Measurements from ENCODE around the gene RNASEH2C. TPM values are rescaled to one million over a fixed set of nuclear protein-coding genes. Genes with fewer than 3 reads are reported as not detected.
A peak's percentile ranks its signal among the peaks of the same experiment; 100 is the strongest.
"Not testable (repeated sequence)": the region's sequence is repeated elsewhere in the genome, so short reads cannot be mapped to it uniquely, and the experiment has no call there.

RNASEH2C gene
- total RNA-seq, 2 experiments from 2014 or later: 101 to 109 TPM

DNA sequence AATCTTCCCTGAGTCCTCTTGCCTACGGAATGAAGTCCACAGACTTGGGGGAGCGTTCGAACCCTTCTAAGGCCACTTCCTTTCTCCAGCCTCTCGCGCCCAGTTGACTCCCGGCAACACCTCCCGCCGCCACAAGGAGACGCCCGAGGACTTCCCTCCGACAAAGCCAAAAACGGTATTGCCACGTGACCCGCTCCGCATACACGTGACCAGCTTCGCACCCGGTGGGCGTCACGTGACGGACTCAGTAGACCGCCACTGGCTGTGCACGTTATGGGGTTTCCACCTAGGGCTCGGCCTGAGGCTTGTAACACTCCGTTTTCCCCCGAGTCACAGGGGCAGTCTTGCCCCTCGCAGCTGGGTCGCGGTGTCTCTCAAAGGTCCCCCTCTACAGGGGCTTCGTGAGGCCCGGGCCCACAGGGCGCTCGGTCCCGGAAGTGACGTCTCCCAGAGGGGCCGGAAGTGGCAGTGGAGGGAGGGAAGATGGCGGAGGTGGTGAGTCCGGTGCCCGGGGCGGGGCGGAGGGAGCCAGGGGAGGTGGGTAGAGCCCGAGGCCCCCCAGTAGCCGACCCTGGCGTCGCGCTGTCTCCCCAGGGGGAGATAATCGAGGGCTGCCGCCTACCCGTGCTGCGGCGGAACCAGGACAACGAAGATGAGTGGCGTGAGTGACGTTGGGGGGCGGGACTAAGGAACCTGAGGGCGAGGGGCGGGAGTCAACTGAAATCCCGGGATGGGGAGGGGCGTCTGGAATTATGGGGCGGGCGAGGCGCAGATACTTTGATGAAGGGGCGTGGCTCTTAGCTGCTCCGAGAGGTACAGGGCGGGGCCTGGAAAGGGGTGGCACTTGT is 8.6 kb downstream of the RNASEH2C start, which contains the start of gene KAT5:
Gene KAT5 (plus strand): TSS at position 468 of the 848 bp plus-strand sequence. CDS start 16 bp downstream, at position 484.
- Mint-ChIP-seq H3K4me3 (peak within 1 kb of the TSS; percentile 93), H3K4me1 (ENCODE audit: low read depth) (peaks cover 20% of the 10 kb centered on the region), H3K27me3 (no peaks in the 10 kb centered on the region), H3K27ac (peak within 1 kb of the TSS; percentile 98), H3K9me3 (no peaks in the 10 kb centered on the region), H3K36me3 (ENCODE audit: low read depth) (peaks cover 36% of the 10 kb centered on the region)
- intact Hi-C loops (cut with micrococcal nuclease): loop anchor here (5.0 kb wide), 2 partner anchors 60 to 105 kb away; no protein-coding TSS in a partner anchor
- ATAC-seq (peak; percentile 82), DNase-seq (peak; percentile 99)
- POLR2A ChIA-PET: interaction anchor here (0.8 to 2.3 kb wide), 19 partner anchors 9 to 291 kb away, joined by 3 to 22 read pairs (median 4); partner anchors contain the start of genes BANF1, MUS81, PCNX3 and RNASEH2C
- TF ChIP-seq, protein P1, sequence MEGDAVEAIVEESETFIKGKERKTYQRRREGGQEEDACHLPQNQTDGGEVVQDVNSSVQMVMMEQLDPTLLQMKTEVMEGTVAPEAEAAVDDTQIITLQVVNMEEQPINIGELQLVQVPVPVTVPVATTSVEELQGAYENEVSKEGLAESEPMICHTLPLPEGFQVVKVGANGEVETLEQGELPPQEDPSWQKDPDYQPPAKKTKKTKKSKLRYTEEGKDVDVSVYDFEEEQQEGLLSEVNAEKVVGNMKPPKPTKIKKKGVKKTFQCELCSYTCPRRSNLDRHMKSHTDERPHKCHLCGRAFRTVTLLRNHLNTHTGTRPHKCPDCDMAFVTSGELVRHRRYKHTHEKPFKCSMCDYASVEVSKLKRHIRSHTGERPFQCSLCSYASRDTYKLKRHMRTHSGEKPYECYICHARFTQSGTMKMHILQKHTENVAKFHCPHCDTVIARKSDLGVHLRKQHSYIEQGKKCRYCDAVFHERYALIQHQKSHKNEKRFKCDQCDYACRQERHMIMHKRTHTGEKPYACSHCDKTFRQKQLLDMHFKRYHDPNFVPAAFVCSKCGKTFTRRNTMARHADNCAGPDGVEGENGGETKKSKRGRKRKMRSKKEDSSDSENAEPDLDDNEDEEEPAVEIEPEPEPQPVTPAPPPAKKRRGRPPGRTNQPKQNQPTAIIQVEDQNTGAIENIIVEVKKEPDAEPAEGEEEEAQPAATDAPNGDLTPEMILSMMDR (IDR thresholded peaks at IDR 0.05): peak; percentile 93
- CTCF ChIA-PET: interaction anchor here (0.7 to 3.0 kb wide), 50 partner anchors 9 to 339 kb away, joined by 3 to 41 read pairs (median 4); partner anchors contain the start of genes AP5B1, CCDC85B, CFL1 and CTSW

DNA sequence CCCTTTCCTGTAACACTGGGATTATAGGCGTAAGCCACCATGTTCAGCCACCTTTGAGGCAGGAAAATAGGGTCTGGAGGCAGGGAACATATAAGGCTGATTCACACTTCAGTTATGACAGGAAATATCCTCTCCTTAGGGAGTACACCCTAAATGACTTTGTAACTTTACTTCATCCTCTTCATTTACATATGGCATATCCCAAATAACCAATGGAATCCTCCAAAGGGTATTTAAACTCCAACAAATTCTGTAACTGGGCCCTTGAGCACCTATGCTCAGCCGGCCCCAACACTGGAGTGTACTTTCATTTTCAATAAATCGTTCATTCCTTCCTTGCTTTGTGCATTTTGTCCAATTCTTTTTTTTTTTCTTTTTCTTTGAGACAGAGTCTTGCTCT is 10.2 kb downstream of the RNASEH2C start:
- DNase-seq: no peak
- ChIA-PET POLR2A (interaction anchor here (1.6 kb wide), 1 partner anchor 17 kb away, joined by 10 read pairs; no protein-coding TSS in a partner anchor), CTCF (interaction anchor here (0.9 to 3.0 kb wide), 9 partner anchors 11 to 280 kb away, joined by 3 to 33 read pairs (median 5); partner anchors contain the start of genes AP5B1, CCDC85B, FIBP and RNASEH2C)
- Mint-ChIP-seq H3K36me3 (ENCODE audit: low read depth) (peaks cover 26% of the 10 kb centered on the region), H3K4me3 (no peak overlapping the region), H3K27ac (no peak overlapping the region), H3K27me3 (no peaks in the 10 kb centered on the region), H3K4me1 (ENCODE audit: low read depth) (peaks cover 22% of the 10 kb centered on the region), H3K9me3 (no peaks in the 10 kb centered on the region)
- TF ChIP-seq, protein P1 (IDR thresholded peaks at IDR 0.05): no peak
- no peak for ATAC-seq
- intact Hi-C loops (cut with micrococcal nuclease): loop anchor here (5.0 kb wide), 2 partner anchors 62 to 107 kb away; no protein-coding TSS in a partner anchor

DNA sequence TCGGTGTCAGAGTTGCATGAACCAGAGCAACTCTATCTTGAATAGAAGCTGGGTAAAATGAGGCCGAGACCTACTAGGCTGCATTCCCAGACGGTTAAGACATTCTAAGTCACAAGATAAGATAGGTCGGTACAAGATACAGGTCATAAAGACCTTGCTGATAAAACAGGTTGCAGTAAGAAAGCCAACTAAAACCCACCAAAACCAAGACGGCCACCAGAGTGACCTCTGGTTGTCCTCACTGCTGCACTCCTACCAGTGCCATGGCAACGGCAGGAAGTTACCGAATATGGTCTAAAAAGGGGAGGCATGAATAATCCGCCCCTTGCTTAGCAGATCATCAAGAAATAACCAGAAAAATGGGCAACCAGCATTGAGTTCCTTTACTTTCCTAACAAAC is 10.9 kb downstream of the RNASEH2C start:
- intact Hi-C loops (cut with micrococcal nuclease): loop anchor here (5.0 kb wide), 2 partner anchors 63 to 108 kb away; no protein-coding TSS in a partner anchor
- peaks cover 20% of the 10 kb centered on the region for H3K36me3 Mint-ChIP-seq (ENCODE audit: low read depth)
- H3K27me3 Mint-ChIP-seq: no peaks in the 10 kb centered on the region
- TF ChIP-seq, protein P1 (IDR thresholded peaks at IDR 0.05): no peak
- H3K27ac Mint-ChIP-seq: no peak overlapping the region
- H3K9me3 Mint-ChIP-seq: no peaks in the 10 kb centered on the region
- ATAC-seq: no peak
- no peak for DNase-seq
- H3K4me3 Mint-ChIP-seq: no peak overlapping the region
- H3K4me1 Mint-ChIP-seq (ENCODE audit: low read depth): peaks cover 22% of the 10 kb centered on the region
- ChIA-PET CTCF (interaction anchor here (0.9 to 1.9 kb wide), 2 partner anchors 84 to 108 kb away, joined by 3 to 5 read pairs; no protein-coding TSS in a partner anchor), POLR2A (no interaction called here)

DNA sequence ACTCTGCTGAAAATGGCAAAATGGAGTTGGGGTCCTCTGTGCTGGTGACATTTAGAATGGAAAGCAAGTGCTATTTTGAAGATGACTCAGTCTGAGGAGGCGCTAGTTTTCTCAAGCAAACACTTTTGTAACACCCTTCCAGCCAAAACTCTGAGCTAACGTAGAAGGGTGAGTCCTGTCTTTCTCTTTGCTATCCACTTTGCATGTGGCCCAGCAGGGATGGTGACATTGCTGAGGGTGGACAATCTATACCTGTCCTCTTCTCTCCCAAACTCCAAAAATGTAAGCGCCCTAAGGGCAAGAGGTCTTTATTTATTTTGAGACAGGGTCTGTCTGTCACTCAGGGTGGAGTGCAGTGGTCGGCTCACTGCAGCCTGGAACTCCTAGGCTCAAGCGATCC is 12.1 kb downstream of the RNASEH2C start:
- no peaks in the 10 kb centered on the region for H3K9me3 Mint-ChIP-seq

DNA sequence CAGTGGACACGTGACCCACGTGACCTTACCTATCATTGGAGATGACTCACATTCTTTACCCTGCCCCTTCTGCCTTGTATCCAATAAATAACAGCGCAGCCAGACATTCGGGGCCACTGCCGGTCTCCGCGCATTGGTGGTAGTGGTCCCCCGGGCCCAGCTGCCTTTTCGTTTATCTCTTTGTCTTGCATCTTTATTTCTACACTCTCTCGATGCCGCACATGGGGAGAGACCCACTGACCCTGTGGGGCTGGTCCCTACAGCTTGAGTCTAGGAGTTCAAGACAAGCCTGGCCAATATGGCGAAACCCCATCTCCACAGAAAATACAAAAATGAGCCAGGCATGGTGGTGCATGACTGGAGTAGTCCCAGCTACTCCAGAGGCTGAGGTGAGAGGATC is 13.6 kb downstream of the RNASEH2C start:
- H3K36me3 Mint-ChIP-seq (ENCODE audit: low read depth); H3K9me3 Mint-ChIP-seq; intact Hi-C loops (cut with micrococcal nuclease); DNase-seq; H3K27ac Mint-ChIP-seq; H3K27me3 Mint-ChIP-seq; ATAC-seq: not testable (repeated sequence)
- Mint-ChIP-seq H3K4me3 (peak overlapping the region; percentile 20), H3K4me1 (ENCODE audit: low read depth) (peaks cover 10% of the 10 kb centered on the region)
- ChIA-PET CTCF (interaction anchor here (1.1 to 1.4 kb wide), 2 partner anchors 15 to 112 kb away, joined by 3 read pairs; no protein-coding TSS in a partner anchor), POLR2A (interaction anchor here (1.2 kb wide), 1 partner anchor 11 kb away, joined by 3 read pairs; no protein-coding TSS in a partner anchor)

More for the DNA sequence above, 12.1 kb downstream of the RNASEH2C start:
- Mint-ChIP-seq H3K4me1 (ENCODE audit: low read depth) (peaks cover 18% of the 10 kb centered on the region), H3K27me3 (no peaks in the 10 kb centered on the region), H3K27ac (no peak overlapping the region), H3K36me3 (ENCODE audit: low read depth) (peaks cover 11% of the 10 kb centered on the region), H3K4me3 (no peak overlapping the region)
- intact Hi-C loops (cut with micrococcal nuclease): no loop called here
- no peak for ATAC-seq
- TF ChIP-seq, protein P1 (IDR thresholded peaks at IDR 0.05): no peak
- DNase-seq: no peak
- CTCF ChIA-PET: interaction anchor here (0.9 to 1.9 kb wide), 2 partner anchors 71 to 109 kb away, joined by 3 to 5 read pairs; no protein-coding TSS in a partner anchor
- POLR2A ChIA-PET: no interaction called here
